Measurements from ENCODE around the gene TUNAR. TPM values are rescaled to one million over a fixed set of nuclear protein-coding genes. Genes with fewer than 3 reads are reported as not detected.

TUNAR gene
- polyA plus RNA-seq, 1 experiment = not detected

DNA sequence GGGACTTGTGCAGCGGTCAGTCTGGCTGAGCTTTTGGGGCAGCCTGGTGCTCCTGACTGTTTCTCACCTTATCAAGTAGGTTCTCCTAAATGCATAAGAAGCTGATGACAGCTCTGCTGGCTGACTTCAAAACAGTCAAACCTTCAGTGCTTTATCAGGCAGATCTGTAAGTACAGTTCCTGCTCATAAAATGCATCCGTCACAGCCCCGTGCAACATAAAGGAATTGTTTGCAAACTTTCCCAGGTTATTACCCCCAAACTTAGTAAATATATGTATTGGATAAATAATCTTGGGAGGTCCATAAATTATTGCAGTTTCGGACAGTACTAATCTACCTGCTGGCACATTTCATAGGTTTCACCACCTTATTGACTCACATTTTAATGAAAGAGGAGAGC, 10.7 kb downstream of the TUNAR start:
- H3K27ac ChIP-seq (ENCODE audit: low read depth, low read length) = no peak overlapping the region
- TF ChIP-seq, protein P1, sequence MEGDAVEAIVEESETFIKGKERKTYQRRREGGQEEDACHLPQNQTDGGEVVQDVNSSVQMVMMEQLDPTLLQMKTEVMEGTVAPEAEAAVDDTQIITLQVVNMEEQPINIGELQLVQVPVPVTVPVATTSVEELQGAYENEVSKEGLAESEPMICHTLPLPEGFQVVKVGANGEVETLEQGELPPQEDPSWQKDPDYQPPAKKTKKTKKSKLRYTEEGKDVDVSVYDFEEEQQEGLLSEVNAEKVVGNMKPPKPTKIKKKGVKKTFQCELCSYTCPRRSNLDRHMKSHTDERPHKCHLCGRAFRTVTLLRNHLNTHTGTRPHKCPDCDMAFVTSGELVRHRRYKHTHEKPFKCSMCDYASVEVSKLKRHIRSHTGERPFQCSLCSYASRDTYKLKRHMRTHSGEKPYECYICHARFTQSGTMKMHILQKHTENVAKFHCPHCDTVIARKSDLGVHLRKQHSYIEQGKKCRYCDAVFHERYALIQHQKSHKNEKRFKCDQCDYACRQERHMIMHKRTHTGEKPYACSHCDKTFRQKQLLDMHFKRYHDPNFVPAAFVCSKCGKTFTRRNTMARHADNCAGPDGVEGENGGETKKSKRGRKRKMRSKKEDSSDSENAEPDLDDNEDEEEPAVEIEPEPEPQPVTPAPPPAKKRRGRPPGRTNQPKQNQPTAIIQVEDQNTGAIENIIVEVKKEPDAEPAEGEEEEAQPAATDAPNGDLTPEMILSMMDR (IDR thresholded peaks at IDR 0.05; ENCODE audit: low read depth, low read length) = no peak
- DNase-seq (ENCODE audit: low read depth, low spot score) = no peak
- POLR2A ChIA-PET = no interaction called here
- H3K9me3 ChIP-seq (ENCODE audit: control insufficient read depth, insufficient read depth, low read length) = peaks cover 4% of the 10 kb centered on the region; the same call in 1 of the 2 replicates
- CTCF ChIA-PET = no interaction called here
- no peaks in the 10 kb centered on the region for H3K27me3 ChIP-seq (ENCODE audit: control insufficient read depth, insufficient read depth, low read length)
- H3K4me3 ChIP-seq (ENCODE audit: low read depth, low read length) = no peak overlapping the region

DNA sequence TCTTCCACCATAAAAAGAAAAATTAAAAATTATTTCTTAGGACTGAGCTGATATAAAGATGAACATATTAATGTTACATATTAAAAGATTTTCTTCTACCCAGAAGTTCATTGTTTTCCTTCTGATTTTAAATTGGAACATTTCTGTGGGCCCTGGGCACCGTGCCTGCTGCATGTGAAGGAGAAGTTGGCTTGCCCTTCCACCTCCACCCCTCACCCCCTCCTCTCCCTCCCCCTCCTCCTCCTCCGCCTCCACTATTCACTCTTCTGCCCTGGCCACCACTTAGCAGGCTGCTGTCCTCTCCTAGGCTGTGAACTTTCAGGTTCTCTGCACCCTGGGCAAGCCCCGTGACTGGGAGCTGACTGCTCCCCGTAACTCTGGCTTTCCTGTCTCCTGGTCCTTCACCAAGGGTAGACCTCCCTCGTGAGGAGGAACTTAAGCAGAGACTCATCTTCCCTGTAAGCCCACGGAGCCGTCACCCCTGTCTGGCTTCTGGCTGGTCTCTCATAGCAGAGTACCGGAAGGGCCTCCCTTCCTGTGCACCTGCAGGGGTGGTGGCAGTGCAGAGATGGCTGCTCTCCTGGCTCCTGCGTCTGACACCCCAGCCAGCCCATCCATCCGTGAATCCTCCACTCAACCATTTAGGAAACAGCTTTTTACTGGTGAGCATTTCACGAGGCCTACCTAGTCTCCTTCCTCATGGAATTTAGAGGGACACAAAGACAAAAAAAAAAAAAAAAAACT, 12.8 kb downstream of the TUNAR start:
- CTCF ChIA-PET = interaction anchor here (0.7 kb wide), 2 partner anchors 56 to 511 kb away, joined by 3 read pairs; no protein-coding TSS in a partner anchor
- DNase-seq (ENCODE audit: low read depth, low spot score) = no peak
- Histone ChIP-seq H3K9me3 (ENCODE audit: control insufficient read depth, insufficient read depth, low read length) (peaks cover 4% of the 10 kb centered on the region; the same call in 1 of the 2 replicates), H3K27ac (ENCODE audit: low read depth, low read length) (no peak overlapping the region), H3K27me3 (ENCODE audit: control insufficient read depth, insufficient read depth, low read length) (no peaks in the 10 kb centered on the region), H3K4me3 (ENCODE audit: low read depth, low read length) (no peak overlapping the region)
- POLR2A ChIA-PET = no interaction called here
- TF ChIP-seq, protein P1 (IDR thresholded peaks at IDR 0.05; ENCODE audit: low read depth, low read length) = no peak

DNA sequence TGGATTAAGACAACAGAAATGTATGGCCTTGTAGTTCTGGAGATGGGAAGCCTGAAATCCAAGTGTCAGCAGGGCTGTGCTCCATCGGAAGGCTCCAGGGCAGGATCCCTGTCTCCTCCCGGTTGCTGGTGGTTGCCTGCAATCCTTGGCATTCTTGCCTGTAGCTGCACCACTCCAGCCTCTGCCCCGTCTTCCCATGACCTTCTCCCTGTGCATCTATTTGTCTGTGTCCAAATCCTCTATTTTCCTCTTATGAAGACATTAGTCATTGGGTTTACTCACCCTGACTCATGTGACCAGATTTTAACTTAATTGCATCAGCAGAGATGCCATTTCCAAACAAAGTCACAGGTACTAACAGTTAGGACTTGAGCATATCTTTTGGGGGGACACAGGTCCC, 15.1 kb downstream of the TUNAR start:
- TF ChIP-seq, protein P1 (IDR thresholded peaks at IDR 0.05; ENCODE audit: low read depth, low read length) = no peak
- ChIA-PET POLR2A (no interaction called here), CTCF (no interaction called here)
- Histone ChIP-seq H3K27ac (ENCODE audit: low read depth, low read length) (no peak overlapping the region), H3K27me3 (ENCODE audit: control insufficient read depth, insufficient read depth, low read length) (no peaks in the 10 kb centered on the region), H3K9me3 (ENCODE audit: control insufficient read depth, insufficient read depth, low read length) (peaks cover 4% of the 10 kb centered on the region; the same call in 1 of the 2 replicates), H3K4me3 (ENCODE audit: low read depth, low read length) (no peak overlapping the region)
- DNase-seq (ENCODE audit: low read depth, low spot score) = no peak

DNA sequence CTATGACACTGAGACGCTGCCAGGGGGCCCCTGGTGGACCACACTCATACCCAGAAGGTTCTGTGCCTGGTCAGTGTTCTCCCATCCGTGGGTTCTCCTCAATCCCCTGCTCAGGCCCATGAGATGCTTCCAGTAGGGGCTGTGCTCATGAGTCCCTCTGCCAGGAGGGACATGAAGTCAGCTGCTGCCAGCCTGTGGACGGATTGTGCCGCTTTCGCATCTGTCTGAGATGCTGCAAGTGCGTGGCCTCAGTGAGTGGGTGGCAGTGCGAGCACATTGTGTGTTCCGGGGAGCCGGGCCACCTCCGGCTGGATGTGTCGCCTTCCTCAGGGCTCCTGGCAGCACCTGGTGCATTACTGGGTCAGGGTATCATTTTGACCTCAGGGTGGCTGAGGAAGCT, 15.5 kb downstream of the TUNAR start:
- POLR2A ChIA-PET = no interaction called here
- Histone ChIP-seq H3K27ac (ENCODE audit: low read depth, low read length) (no peak overlapping the region), H3K27me3 (ENCODE audit: control insufficient read depth, insufficient read depth, low read length) (no peaks in the 10 kb centered on the region), H3K9me3 (ENCODE audit: control insufficient read depth, insufficient read depth, low read length) (peaks cover 4% of the 10 kb centered on the region; the same call in 1 of the 2 replicates), H3K4me3 (ENCODE audit: low read depth, low read length) (no peak overlapping the region)
- CTCF ChIA-PET = no interaction called here
- DNase-seq (ENCODE audit: low read depth, low spot score) = no peak
- TF ChIP-seq, protein P1 (IDR thresholded peaks at IDR 0.05; ENCODE audit: low read depth, low read length) = no peak

DNA sequence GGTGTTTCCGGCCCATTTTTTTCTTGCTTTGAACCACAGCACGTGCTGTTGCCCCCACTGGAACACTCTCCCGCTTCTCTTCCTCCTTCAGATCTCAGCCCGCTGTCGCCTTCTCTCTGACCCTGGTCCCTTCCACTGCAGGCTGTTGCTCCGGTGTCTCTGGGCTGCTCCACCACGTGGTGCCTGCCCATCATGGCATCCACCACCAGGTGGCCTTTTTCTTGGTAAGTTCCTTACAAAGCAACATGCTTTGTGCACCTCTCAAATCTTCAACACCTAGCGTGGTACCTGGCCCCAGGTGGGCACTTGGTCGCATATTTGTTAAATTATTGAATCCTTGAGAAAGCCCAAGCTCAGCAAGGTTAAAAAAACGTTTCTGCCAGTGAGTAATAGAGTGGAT, 19.1 kb downstream of the TUNAR start:
- Histone ChIP-seq H3K27ac (ENCODE audit: low read depth, low read length) (no peak overlapping the region), H3K4me3 (ENCODE audit: low read depth, low read length) (no peak overlapping the region), H3K9me3 (ENCODE audit: control insufficient read depth, insufficient read depth, low read length) (peaks cover 4% of the 10 kb centered on the region; the same call in 1 of the 2 replicates), H3K27me3 (ENCODE audit: control insufficient read depth, insufficient read depth, low read length) (peaks cover 3% of the 10 kb centered on the region)
- POLR2A ChIA-PET = no interaction called here
- DNase-seq (ENCODE audit: low read depth, low spot score) = no peak
- TF ChIP-seq, protein P1 (IDR thresholded peaks at IDR 0.05; ENCODE audit: low read depth, low read length) = no peak
- CTCF ChIA-PET = no interaction called here
